Forelimb muscle (tissue), 1 donor: Measurements from ENCODE around the gene IGSF22. TPM values are rescaled to one million over a fixed set of nuclear protein-coding genes. Genes with fewer than 3 reads are reported as not detected.
"Not testable (repeated sequence)": the region's sequence is repeated elsewhere in the genome, so short reads cannot be mapped to it uniquely, and the experiment has no call there.

Experiments
- DNase-seq: peaks from one replicate; pipeline ENCODE4 v3.0.0-alpha.2; 2013; ENCODE audit warnings: low read depth
- polyA plus RNA-seq: library from polyadenylated mRNA; unstranded; fragments of 120-200 nt; gene quantifications from one replicate; pipeline ENCODE4 v1.2.1, GENCODE V29; 2013; ENCODE audit not compliant: insufficient read length

The IGSF22 gene
- polyA plus RNA-seq, 1 donor: 11.8 TPM

DNA sequence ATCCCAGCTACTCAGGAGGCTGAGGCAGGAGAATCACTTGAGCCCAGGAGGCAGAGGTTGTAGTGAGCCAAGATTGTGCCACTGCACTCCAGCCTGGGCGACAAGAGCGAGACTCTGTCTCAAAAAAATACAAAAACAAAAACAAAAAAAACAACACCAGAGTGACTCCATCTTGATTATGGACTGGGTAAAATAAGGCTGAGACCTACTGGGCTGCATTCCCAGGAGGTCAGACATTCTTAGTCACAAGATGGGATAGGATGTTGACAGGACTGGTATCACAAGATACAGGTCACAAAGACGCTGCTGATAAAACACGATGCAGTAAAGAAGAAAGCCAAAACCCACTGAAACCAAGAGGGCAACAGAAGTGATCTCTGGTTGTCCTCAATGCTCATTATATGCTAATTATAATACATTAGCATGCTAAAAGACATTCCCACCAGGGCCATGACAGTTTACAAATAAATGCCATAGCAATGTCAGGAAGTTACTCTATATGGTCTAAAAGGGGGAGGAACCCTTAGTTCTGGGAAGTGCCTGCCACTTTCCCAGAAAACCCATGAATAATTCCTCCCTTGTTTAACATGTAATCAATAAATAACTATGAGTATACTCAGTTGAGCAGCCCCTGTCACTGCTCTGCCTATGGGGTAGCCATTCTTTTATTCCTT, 34.4 kb downstream of the IGSF22 start:
- DNase-seq: not testable (repeated sequence)

DNA sequence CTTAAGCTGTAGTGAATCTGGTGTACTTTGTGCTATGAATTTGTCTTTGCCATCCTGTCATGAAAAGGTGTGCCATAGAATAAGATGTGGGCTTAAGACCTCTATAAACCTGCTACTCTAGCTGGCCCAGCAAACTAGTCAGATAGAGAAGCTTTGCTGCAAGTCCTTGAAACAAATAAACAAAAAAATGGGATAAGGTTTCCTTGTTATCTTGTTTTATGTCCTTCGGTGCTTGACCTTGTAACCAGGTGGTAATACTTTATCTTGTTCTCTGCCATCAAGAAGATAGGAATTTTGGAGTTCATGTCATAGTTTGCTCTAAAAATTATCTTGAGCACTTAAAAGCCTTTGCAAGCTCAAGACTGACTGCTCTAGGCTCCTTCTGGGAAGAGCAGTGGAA, 41.7 kb downstream of the IGSF22 start:
- no peak for DNase-seq

DNA sequence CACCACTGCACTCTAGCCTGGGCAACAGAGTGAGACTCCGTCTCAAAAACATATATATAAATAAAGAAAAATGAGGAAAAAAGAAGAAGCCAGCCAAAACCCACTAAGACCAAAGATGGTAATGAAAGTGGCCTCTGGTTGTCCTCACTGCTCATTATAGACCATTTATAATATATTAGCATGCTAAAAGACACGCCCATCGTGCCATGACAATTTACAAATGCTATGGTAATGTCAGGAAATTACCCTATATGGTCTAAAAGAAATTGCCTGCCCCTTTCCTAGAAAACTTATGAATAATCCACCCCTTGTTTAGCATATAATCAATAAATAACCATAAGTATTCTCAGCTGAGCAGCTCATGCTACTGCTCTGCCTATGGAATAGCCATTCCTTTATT, 43.5 kb downstream of the IGSF22 start:
- no peak for DNase-seq

- DNase-seq: not testable (repeated sequence)
Measured at GRCh38 chr11:18681949-18682348, 44.0 kb downstream of the IGSF22 start.

- no peak for DNase-seq
Measured at GRCh38 chr11:18677560-18677959, 48.4 kb downstream of the IGSF22 start.

- DNase-seq: no peak
Measured at GRCh38 chr11:18676803-18677202, 49.2 kb downstream of the IGSF22 start.

GRCh38 chr11:18672209-18672608, 53.8 kb downstream of the IGSF22 start:
- not testable (repeated sequence) for DNase-seq

GRCh38 chr11:18671246-18671645, 54.7 kb downstream of the IGSF22 start:
- no peak for DNase-seq

- DNase-seq: no peak
Measured at GRCh38 chr11:18669711-18670110, 56.3 kb downstream of the IGSF22 start.

DNA sequence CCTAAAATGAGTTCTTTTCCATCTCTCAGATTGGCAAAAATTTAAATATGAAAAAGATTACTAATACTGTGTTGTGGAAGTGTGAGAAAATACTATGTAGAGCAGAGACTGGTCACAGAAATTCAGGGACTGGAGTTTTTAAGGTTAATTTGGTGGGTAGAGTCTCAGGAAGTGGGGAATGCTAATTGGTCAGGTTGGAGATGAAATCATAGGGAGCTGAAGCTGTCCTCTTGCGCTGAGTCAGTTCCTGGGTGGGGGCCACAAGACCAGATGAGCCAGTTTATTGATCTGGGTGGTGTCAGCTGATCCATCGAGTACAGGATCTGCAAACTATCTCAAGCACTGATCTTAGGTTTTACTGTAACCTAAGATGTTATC, 56.8 kb downstream of the IGSF22 start:
- DNase-seq: no peak

DNA sequence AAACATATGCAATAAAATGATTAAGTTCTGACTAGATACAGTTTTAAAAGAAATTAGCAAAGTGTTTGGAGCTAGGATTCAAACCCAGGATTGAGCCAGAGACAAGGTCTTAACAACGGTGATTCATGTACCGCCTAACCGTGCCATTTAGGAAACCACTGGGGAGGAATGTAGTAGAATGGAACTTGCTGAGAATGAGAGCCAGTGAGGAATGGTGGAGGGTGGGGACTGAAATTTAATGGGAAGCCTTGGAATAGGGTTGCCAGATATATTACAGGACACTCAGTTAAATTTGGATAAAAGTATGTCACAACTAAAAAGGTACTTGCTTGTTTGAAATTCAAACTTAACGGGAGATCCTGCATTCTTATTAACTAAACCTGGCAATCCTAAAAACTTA, 57.9 kb downstream of the IGSF22 start:
- no peak for DNase-seq

GRCh38 chr11:18665353-18665872, 60.6 kb downstream of the IGSF22 start:
- not testable (repeated sequence) for DNase-seq

- DNase-seq: no peak
Measured at GRCh38 chr11:18657673-18658072, 68.3 kb downstream of the IGSF22 start.

Other genes starting within 250 kb of the IGSF22 start
- gene TSG101, start 199.2 kb downstream of the IGSF22 start, polyA plus RNA-seq: 101 TPM
- 14.3 TPM for gene UEVLD, start 137.5 kb downstream of the IGSF22 start, polyA plus RNA-seq
- gene MISFA, start 126.4 kb downstream of the IGSF22 start, polyA plus RNA-seq: 5.9 TPM
- gene SPTY2D1, start 91.8 kb downstream of the IGSF22 start, polyA plus RNA-seq: 17.1 TPM
- 3.8 TPM for gene TMEM86A, start 27.4 kb downstream of the IGSF22 start, polyA plus RNA-seq
- gene PTPN5, start 65.6 kb upstream of the IGSF22 start, polyA plus RNA-seq: 0.20 TPM
- gene MRGPRX1, start 213.2 kb upstream of the IGSF22 start, polyA plus RNA-seq: not detected